Fibroblast of lung (primary cell): ENCODE data around the gene POFUT1. TPM values are rescaled to one million over a fixed set of nuclear protein-coding genes. Genes with fewer than 3 reads are reported as not detected.

Source experiments
- DNase-seq, 2 donors: peaks; one replicate each; pipeline versions ENCODE4 v3.0.0 to v3.0.0-alpha.2; 2010; ENCODE audit warnings: low read depth in 2 of 2
- H2AFZ ChIP-seq: 2 replicates; pipeline ENCODE4 v1.5.1; 2012; ENCODE audit warnings: low read length, control low read depth, inconsistent platforms
- H3K27ac ChIP-seq: 2 replicates; pipeline ENCODE4 v1.5.1; 2011; ENCODE audit warnings: low read length, control low read depth; ENCODE audit not compliant: insufficient read depth
- H3K27me3 ChIP-seq: 2 replicates; pipeline ENCODE4 v1.5.1; 2011; ENCODE audit warnings: mild to moderate bottlenecking, low read length; ENCODE audit not compliant: control insufficient read depth, insufficient read depth
- H3K36me3 ChIP-seq: 2 replicates; pipeline ENCODE4 v1.5.1; 2011; ENCODE audit warnings: low read length; ENCODE audit not compliant: control insufficient read depth, insufficient read depth
- H3K4me1 ChIP-seq: 2 replicates; pipeline ENCODE4 v1.5.1; 2011; ENCODE audit warnings: low read length; ENCODE audit not compliant: control insufficient read depth, insufficient read depth; ENCODE audit errors: extremely low read depth
- H3K4me2 ChIP-seq: 2 replicates; pipeline ENCODE4 v1.5.1; 2011; ENCODE audit warnings: low read length, control low read depth; ENCODE audit not compliant: insufficient read depth; ENCODE audit errors: extremely low read depth
- H3K4me3 ChIP-seq, 4 experiments: fragments of 200-600 bp in 1 of 4; sonication (generic) in 1 of 4; replicated peaks in 1 of 4; 2 replicates each; pipeline ENCODE4 v1.5.1; 2011 to 2016; ENCODE audit warnings: low read length in 4 of 4, low read depth in 3 of 4, mild to moderate bottlenecking in 3 of 4, control low read depth in 2 of 4, inconsistent platforms in 1 of 4, mixed read lengths in 1 of 4; ENCODE audit not compliant: insufficient read depth in 1 of 4; ENCODE audit errors: control extremely low read depth in 1 of 4
- H3K79me2 ChIP-seq: 2 replicates; pipeline ENCODE4 v1.5.1; 2012; ENCODE audit warnings: mild to moderate bottlenecking, low read length, inconsistent platforms; ENCODE audit not compliant: control insufficient read depth, insufficient read depth
- H3K9ac ChIP-seq: 2 replicates; pipeline ENCODE4 v1.5.1; 2011; ENCODE audit warnings: mild to moderate bottlenecking, low read length, control low read depth; ENCODE audit not compliant: insufficient read depth
- H3K9me3 ChIP-seq: 2 replicates; pipeline ENCODE4 v1.5.1; 2012; ENCODE audit warnings: low read depth, low read length; ENCODE audit not compliant: control insufficient read depth, insufficient read depth
- H4K20me1 ChIP-seq: 2 replicates; pipeline ENCODE4 v1.5.1; 2011; ENCODE audit warnings: low read length; ENCODE audit not compliant: control insufficient read depth, insufficient read depth; ENCODE audit errors: extremely low read depth
- EZH2 ChIP-seq: IDR thresholded peaks from 2 replicates; pipeline ENCODE4 v1.5.1; 2012; ENCODE audit warnings: low read length, control low read depth, mild to moderate bottlenecking; ENCODE audit errors: missing control alignments
- polyA plus RNA-seq, 2 donors: library from polyadenylated mRNA; depleted of rRNA in 1 of 2; stranded (reverse) in 1 of 2; unstranded in 1 of 2; fragments of >200 nt; gene quantifications; 2 replicates each; pipeline ENCODE4 v1.2.1, GENCODE V29; 2011 to 2012; ENCODE audit warnings: missing spikeins in 1 of 2
- total RNA-seq: library from RNA; depleted of rRNA; stranded (reverse); fragments of >200 nt; gene quantifications from 2 replicates; pipeline ENCODE4 v1.2.1, GENCODE V29; 2014
- TF ChIP-seq, protein P1 (sequence below), 2 donors: IDR thresholded peaks in 1 of 2; conservative IDR thresholded peaks in 1 of 2; 1 replicate in 1 of 2; 2 replicates in 1 of 2; pipeline ENCODE4 v1.5.1; 2011 to 2012; ENCODE audit warnings: low read length in 2 of 2, control low read depth in 1 of 2, inconsistent platforms in 1 of 2, low read depth in 1 of 2, mild to moderate bottlenecking in 1 of 2

Gene POFUT1
- total and polyA plus RNA-seq, 2 donors (not counting 1 experiment from before 2014, with no cell fraction given) = 32.4 to 41.0 TPM

GRCh38 chr20:32235331-32236047, 27.8 kb downstream of the POFUT1 start:
- Histone ChIP-seq H3K27ac (no peak overlapping the region), H4K20me1 (no peaks in the 10 kb centered on the region), H2AFZ (no peak overlapping the region), H3K4me3 (no peak overlapping the region), H3K36me3 (peaks cover 20% of the 10 kb centered on the region), H3K27me3 (no peaks in the 10 kb centered on the region), H3K4me2 (no peak overlapping the region), H3K79me2 (no peaks in the 10 kb centered on the region), H3K9me3 (no peaks in the 10 kb centered on the region), H3K4me1 (no peaks in the 10 kb centered on the region), H3K9ac (no peak overlapping the region)
- TF ChIP-seq, protein P1, sequence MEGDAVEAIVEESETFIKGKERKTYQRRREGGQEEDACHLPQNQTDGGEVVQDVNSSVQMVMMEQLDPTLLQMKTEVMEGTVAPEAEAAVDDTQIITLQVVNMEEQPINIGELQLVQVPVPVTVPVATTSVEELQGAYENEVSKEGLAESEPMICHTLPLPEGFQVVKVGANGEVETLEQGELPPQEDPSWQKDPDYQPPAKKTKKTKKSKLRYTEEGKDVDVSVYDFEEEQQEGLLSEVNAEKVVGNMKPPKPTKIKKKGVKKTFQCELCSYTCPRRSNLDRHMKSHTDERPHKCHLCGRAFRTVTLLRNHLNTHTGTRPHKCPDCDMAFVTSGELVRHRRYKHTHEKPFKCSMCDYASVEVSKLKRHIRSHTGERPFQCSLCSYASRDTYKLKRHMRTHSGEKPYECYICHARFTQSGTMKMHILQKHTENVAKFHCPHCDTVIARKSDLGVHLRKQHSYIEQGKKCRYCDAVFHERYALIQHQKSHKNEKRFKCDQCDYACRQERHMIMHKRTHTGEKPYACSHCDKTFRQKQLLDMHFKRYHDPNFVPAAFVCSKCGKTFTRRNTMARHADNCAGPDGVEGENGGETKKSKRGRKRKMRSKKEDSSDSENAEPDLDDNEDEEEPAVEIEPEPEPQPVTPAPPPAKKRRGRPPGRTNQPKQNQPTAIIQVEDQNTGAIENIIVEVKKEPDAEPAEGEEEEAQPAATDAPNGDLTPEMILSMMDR (conservative IDR thresholded peaks at IDR 0.05 in 1 of 2, IDR thresholded peaks at IDR 0.05 in 1 of 2; ENCODE audit: low read depth in 1 of 2, low read length in 2 of 2) = no peak
- no peak for TF ChIP-seq EZH2
- no peak for DNase-seq

GRCh38 chr20:32236048-32236533, 28.4 kb downstream of the POFUT1 start:
- DNase-seq = no peak
- Histone ChIP-seq H3K4me3 (no peak overlapping the region), H3K79me2 (no peaks in the 10 kb centered on the region), H3K4me2 (no peak overlapping the region), H3K9me3 (no peaks in the 10 kb centered on the region), H3K27ac (no peak overlapping the region), H3K9ac (no peak overlapping the region), H3K27me3 (no peaks in the 10 kb centered on the region), H4K20me1 (no peaks in the 10 kb centered on the region), H2AFZ (no peak overlapping the region), H3K4me1 (no peaks in the 10 kb centered on the region), H3K36me3 (peaks cover 14% of the 10 kb centered on the region)
- TF ChIP-seq, protein P1 (conservative IDR thresholded peaks at IDR 0.05 in 1 of 2, IDR thresholded peaks at IDR 0.05 in 1 of 2; ENCODE audit: low read depth in 1 of 2, low read length in 2 of 2) = no peak
- no peak for TF ChIP-seq EZH2

- no peaks in the 10 kb centered on the region for H4K20me1 ChIP-seq
- peaks cover 14% of the 10 kb centered on the region for H3K36me3 ChIP-seq
- H3K79me2 ChIP-seq = no peaks in the 10 kb centered on the region
- H3K27ac ChIP-seq = no peak overlapping the region
- DNase-seq = no peak
- H3K4me3 ChIP-seq = no peak overlapping the region
- TF ChIP-seq, protein P1 (conservative IDR thresholded peaks at IDR 0.05 in 1 of 2, IDR thresholded peaks at IDR 0.05 in 1 of 2; ENCODE audit: low read depth in 1 of 2, low read length in 2 of 2) = no peak
- TF ChIP-seq EZH2 = no peak
- no peak overlapping the region for H2AFZ ChIP-seq
- no peaks in the 10 kb centered on the region for H3K4me1 ChIP-seq
- no peaks in the 10 kb centered on the region for H3K9me3 ChIP-seq
- H3K27me3 ChIP-seq = no peaks in the 10 kb centered on the region
- no peak overlapping the region for H3K4me2 ChIP-seq
- H3K9ac ChIP-seq = no peak overlapping the region
Measured at GRCh38 chr20:32236819-32237218, 29.1 kb downstream of the POFUT1 start.
